HG03558 (cell line): ENCODE data around the gene FOXN1.
"Not testable (repeated sequence)": the region's sequence is repeated elsewhere in the genome, so short reads cannot be mapped to it uniquely, and the experiment has no call there.

Experiments used
- ATAC-seq: cut with Tn5 transposase; IDR thresholded peaks from one replicate; pipeline ENCODE4 v1.9.1; 2021; ENCODE audit warnings: moderate number of reproducible peaks; ENCODE audit not compliant: unreplicated experiment; ENCODE audit errors: extremely low read depth

FOXN1 gene

GRCh38 chr17:28505986-28506665, at the start of gene FOXN1:
FOXN1 (plus strand) TSS chr17:28506348; CDS start chr17:28523970, 17,622 bp downstream.
- no peak for ATAC-seq

- ATAC-seq = no peak
Measured at GRCh38 chr17:28457890-28458289, 48.3 kb upstream of the FOXN1 start.

GRCh38 chr17:28458881-28459280, 47.3 kb upstream of the FOXN1 start:
- not testable (repeated sequence) for ATAC-seq

- ATAC-seq = no peak
Measured at GRCh38 chr17:28460901-28461300, 45.2 kb upstream of the FOXN1 start.

GRCh38 chr17:28466001-28466400, 40.1 kb upstream of the FOXN1 start:
- ATAC-seq = no peak

- ATAC-seq = no peak
Measured at GRCh38 chr17:28466521-28467048, 39.6 kb upstream of the FOXN1 start.

- ATAC-seq = no peak
Measured at GRCh38 chr17:28467456-28468025, 38.6 kb upstream of the FOXN1 start.

- not testable (repeated sequence) for ATAC-seq
Measured at GRCh38 chr17:28468033-28468735, 38.0 kb upstream of the FOXN1 start.

GRCh38 chr17:28468781-28469180, 37.4 kb upstream of the FOXN1 start:
- ATAC-seq = no peak

- ATAC-seq = no peak
Measured at GRCh38 chr17:28469376-28469775, 36.8 kb upstream of the FOXN1 start.

- ATAC-seq = no peak
Measured at GRCh38 chr17:28470266-28470913, 35.8 kb upstream of the FOXN1 start.

- ATAC-seq = no peak
Measured at GRCh38 chr17:28470914-28471366, 35.2 kb upstream of the FOXN1 start.

- no peak for ATAC-seq
Measured at GRCh38 chr17:28471531-28472342, 34.4 kb upstream of the FOXN1 start.

- no peak for ATAC-seq
Measured at GRCh38 chr17:28472871-28473497, 33.2 kb upstream of the FOXN1 start.

GRCh38 chr17:28473542-28473941, 32.6 kb upstream of the FOXN1 start, which contains the start of gene SLC13A2:
SLC13A2 (plus strand) TSS chr17:28473644; CDS start chr17:28473713, 69 bp downstream.
- no peak for ATAC-seq

- ATAC-seq = no peak
Measured at GRCh38 chr17:28474111-28474531, 32.0 kb upstream of the FOXN1 start.

- no peak for ATAC-seq
Measured at GRCh38 chr17:28475151-28475900, 30.8 kb upstream of the FOXN1 start.

GRCh38 chr17:28476076-28476865, 29.9 kb upstream of the FOXN1 start:
- no peak for ATAC-seq
